ENCODE measurements around the gene ZMYND10. TPM values are rescaled to one million over a fixed set of nuclear protein-coding genes. Genes with fewer than 3 reads are reported as not detected.
A peak's percentile ranks its signal among the peaks of the same experiment; 100 is the strongest.

ZMYND10 gene
- total RNA-seq, 1 donor from 2014 or later: not detected

DNA sequence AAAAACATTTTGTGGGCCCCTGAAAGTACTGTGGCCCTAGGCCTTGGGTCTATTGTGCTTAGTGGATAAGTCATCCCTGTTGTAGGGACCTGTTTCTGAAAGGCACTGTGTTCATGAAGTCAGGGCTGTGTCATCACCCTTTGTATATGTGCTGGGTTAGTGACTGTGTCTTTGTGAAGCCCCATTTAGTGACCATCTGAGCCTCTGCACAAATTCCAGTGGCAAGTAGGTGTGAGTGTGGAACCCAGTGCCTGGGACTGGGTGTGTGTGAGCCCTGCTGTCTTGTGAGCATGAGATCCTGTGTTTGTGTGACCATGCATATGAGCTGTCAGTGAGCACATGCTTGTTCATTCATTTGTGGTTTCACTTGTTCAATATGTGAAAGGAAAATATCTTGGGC, 40.9 kb downstream of the ZMYND10 start:
- Mint-ChIP-seq H3K9me3 (ENCODE audit: unreplicated experiment) (no peaks in the 10 kb centered on the region), H3K4me3 (ENCODE audit: unreplicated experiment) (no peak overlapping the region), H3K4me1 (ENCODE audit: unreplicated experiment) (peaks cover 9% of the 10 kb centered on the region), H3K27me3 (ENCODE audit: unreplicated experiment) (peaks cover 5% of the 10 kb centered on the region), H3K27ac (ENCODE audit: unreplicated experiment) (no peak overlapping the region), H3K36me3 (ENCODE audit: low read depth, unreplicated experiment) (peaks cover under 1% of the 10 kb centered on the region)
- no peak for DNase-seq (ENCODE audit: low spot score)
- TF ChIP-seq, protein P1, sequence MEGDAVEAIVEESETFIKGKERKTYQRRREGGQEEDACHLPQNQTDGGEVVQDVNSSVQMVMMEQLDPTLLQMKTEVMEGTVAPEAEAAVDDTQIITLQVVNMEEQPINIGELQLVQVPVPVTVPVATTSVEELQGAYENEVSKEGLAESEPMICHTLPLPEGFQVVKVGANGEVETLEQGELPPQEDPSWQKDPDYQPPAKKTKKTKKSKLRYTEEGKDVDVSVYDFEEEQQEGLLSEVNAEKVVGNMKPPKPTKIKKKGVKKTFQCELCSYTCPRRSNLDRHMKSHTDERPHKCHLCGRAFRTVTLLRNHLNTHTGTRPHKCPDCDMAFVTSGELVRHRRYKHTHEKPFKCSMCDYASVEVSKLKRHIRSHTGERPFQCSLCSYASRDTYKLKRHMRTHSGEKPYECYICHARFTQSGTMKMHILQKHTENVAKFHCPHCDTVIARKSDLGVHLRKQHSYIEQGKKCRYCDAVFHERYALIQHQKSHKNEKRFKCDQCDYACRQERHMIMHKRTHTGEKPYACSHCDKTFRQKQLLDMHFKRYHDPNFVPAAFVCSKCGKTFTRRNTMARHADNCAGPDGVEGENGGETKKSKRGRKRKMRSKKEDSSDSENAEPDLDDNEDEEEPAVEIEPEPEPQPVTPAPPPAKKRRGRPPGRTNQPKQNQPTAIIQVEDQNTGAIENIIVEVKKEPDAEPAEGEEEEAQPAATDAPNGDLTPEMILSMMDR (IDR thresholded peaks at IDR 0.05; ENCODE audit: unreplicated experiment): no peak

DNA sequence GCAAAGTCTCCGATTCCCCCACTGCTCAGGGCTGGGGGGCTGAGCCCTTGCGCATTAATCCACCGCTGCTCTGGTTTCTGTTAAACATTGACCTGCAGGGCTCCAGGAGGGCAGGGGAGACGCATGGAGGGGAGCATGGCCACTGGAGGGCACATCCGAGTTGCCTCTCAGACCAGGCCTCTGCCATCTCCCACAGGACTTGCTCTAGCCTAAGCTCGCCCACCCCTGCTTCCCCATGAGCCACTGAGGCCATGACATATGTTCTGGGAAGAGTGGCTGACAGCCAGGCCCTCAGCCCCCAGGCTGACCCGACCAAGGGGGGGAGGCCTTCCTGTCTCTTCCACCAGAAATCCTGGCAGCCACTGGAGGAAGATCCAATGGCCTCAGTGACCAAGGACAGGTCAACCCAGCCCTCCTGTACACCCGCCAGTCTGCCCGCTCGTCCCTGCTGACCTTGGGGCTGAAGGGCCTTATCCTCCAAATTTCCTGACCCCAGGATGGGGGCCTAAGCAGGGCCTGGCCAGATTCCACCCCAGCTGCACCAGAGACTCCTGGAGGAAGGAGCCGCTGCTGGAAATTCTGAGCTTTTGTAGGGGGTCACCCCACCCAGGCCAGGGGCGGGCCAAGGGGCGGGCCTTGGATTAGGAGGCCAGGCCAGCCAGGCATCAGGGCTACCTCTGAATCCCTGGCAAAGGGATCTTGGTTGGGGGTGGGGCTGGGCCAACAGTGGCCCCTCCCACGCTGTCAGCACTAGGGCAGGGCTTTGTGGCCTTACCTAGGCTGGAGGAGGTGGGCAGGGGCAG, 42.3 kb downstream of the ZMYND10 start, which contains the start of gene HYAL1:
HYAL1 (minus strand) TSS at position 562 of the 803 bp plus-strand sequence. CDS start 618 bp downstream, outside the sequence.
- Mint-ChIP-seq H3K9me3 (ENCODE audit: unreplicated experiment) (no peaks in the 10 kb centered on the region), H3K27ac (ENCODE audit: unreplicated experiment) (no peak within 1 kb of the TSS), H3K27me3 (ENCODE audit: unreplicated experiment) (peaks cover 5% of the 10 kb centered on the region), H3K36me3 (ENCODE audit: low read depth, unreplicated experiment) (no peaks in the 10 kb centered on the region), H3K4me3 (ENCODE audit: unreplicated experiment) (no peak within 1 kb of the TSS), H3K4me1 (ENCODE audit: unreplicated experiment) (peaks cover 10% of the 10 kb centered on the region)
- no peak for DNase-seq (ENCODE audit: low spot score)
- TF ChIP-seq, protein P1 (IDR thresholded peaks at IDR 0.05; ENCODE audit: unreplicated experiment): no peak

DNA sequence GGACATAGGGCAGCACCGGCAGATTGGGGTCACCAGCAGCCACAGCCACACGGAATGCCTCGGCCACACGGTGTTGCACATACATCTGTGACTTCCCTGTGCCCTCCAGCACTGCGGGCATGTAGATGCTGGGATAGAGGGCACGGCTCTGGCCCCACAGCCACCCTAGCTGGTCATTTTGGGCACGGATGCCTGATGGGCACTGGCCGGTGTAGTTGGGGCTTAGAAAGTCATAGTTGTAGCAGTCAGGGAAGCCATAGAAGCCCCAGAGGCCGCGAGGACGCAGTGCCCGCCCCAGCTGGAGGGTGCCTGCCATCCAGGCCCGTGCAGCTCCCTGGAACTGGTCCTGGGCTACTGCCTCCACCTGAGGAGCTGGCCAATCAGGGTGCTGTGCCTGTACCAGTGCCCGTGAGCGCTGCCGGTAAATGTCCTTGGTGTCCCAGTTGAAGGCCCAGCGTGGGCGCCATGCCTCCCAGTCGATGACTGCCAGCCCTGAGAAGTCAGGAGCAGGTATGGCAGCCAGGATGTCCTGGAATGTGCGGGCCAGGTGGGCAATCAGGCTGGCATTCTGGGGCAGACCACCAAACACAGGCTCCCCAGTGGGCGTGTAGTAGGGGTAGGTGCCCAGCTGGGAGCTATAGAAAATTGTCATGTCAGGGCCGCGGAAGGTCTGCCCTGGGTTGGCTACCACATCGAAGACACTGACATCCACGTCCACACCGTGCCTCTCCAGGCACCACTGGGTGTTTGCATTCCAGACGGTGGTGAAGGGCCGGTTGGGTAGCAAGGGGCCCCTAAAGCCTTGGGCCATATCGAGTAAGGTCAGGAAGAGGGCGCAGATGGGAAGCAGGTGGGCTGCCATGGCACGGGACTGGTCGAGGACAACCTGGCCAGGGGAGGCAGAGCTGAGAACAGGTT, 43.2 kb downstream of the ZMYND10 start:
- peaks cover 5% of the 10 kb centered on the region for H3K27me3 Mint-ChIP-seq (ENCODE audit: unreplicated experiment)
- H3K36me3 Mint-ChIP-seq (ENCODE audit: low read depth, unreplicated experiment): no peaks in the 10 kb centered on the region
- no peaks in the 10 kb centered on the region for H3K9me3 Mint-ChIP-seq (ENCODE audit: unreplicated experiment)
- no peak for DNase-seq (ENCODE audit: low spot score)
- peak overlapping the region; percentile 47 for H3K4me3 Mint-ChIP-seq (ENCODE audit: unreplicated experiment)
- H3K27ac Mint-ChIP-seq (ENCODE audit: unreplicated experiment): no peak overlapping the region
- H3K4me1 Mint-ChIP-seq (ENCODE audit: unreplicated experiment): peaks cover 12% of the 10 kb centered on the region
- TF ChIP-seq, protein P1 (IDR thresholded peaks at IDR 0.05; ENCODE audit: unreplicated experiment): no peak

DNA sequence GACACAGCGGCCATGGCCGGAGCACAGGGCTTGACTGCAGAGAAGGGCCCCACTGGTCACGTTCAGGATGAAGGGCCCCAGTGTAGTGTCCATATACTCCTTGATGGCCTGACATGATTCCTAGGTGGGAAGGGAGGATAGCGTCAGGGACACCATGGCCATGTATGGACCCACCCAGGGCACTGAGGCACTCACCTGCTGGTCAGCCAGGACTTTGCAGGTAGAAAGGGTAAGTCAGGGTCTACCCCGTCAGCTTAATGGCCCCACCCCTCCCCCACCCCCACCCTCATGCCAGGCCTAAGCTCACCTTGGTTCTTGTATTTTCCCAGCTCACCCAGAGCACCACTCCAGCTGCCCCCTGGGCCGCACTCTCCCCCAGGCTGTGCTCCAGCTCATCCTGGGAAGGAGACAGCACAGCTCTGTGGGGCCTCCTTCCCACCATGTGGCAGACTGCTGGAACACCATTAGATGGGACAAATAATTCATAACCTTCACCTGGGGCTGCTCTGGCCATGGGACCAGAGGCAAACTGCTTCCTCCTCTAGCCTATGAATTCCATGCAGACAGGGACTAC, 44.8 kb downstream of the ZMYND10 start:
- H3K27ac Mint-ChIP-seq (ENCODE audit: unreplicated experiment): peak overlapping the region; percentile 70
- peaks cover 12% of the 10 kb centered on the region for H3K4me1 Mint-ChIP-seq (ENCODE audit: unreplicated experiment)
- H3K4me3 Mint-ChIP-seq (ENCODE audit: unreplicated experiment): peak overlapping the region; percentile 96
- no peak for DNase-seq (ENCODE audit: low spot score)
- TF ChIP-seq, protein P1 (IDR thresholded peaks at IDR 0.05; ENCODE audit: unreplicated experiment): no peak
- H3K9me3 Mint-ChIP-seq (ENCODE audit: unreplicated experiment): no peaks in the 10 kb centered on the region
- H3K36me3 Mint-ChIP-seq (ENCODE audit: low read depth, unreplicated experiment): no peaks in the 10 kb centered on the region
- H3K27me3 Mint-ChIP-seq (ENCODE audit: unreplicated experiment): peaks cover 5% of the 10 kb centered on the region

Measured in endothelial cell (in vitro differentiated cells).